Calu3 (cell line): ENCODE results near the gene ABCC11. TPM values are rescaled to one million over a fixed set of nuclear protein-coding genes. Genes with fewer than 3 reads are reported as not detected.

Source experiments
- BruUV-seq: library from RNA; stranded (reverse); fragments of 400-500 nt; replicated peaks from 2 replicates; lab custom pipeline; 2021; lab: Mats Ljungman, UMichigan
- CTCF ChIA-PET: fragments of 300-600 bp; sonication (Branson Sonifier 250); formaldehyde crosslinking; loops from one replicate; lab custom pipeline; 2022; ENCODE audit warnings: antibody characterized with exemption; lab: Charles Lee
- DNase-seq: peaks from one replicate; pipeline ENCODE4 v3.0.0; 2022
- H3K27ac Mint-ChIP-seq: one replicate; pipeline ENCODE4 v1.8.0; 2022; ENCODE audit warnings: mixed read lengths; ENCODE audit not compliant: unreplicated experiment
- H3K27me3 Mint-ChIP-seq: one replicate; pipeline ENCODE4 v1.8.0; 2022; ENCODE audit warnings: mixed read lengths; ENCODE audit not compliant: unreplicated experiment
- H3K36me3 Mint-ChIP-seq: one replicate; pipeline ENCODE4 v1.8.0; 2022; ENCODE audit warnings: mild to moderate bottlenecking, moderate library complexity, mixed read lengths; ENCODE audit not compliant: insufficient read depth, unreplicated experiment
- H3K4me1 Mint-ChIP-seq: one replicate; pipeline ENCODE4 v1.8.0; 2022; ENCODE audit warnings: mild to moderate bottlenecking, low read depth, mixed read lengths; ENCODE audit not compliant: unreplicated experiment
- H3K4me3 Mint-ChIP-seq: one replicate; pipeline ENCODE4 v1.8.0; 2022; ENCODE audit warnings: mild to moderate bottlenecking, low read depth, moderate library complexity, mixed read lengths; ENCODE audit not compliant: unreplicated experiment
- H3K9me3 Mint-ChIP-seq: one replicate; pipeline ENCODE4 v1.8.0; 2022; ENCODE audit warnings: low read depth, mixed read lengths; ENCODE audit not compliant: unreplicated experiment
- CTCF ChIP-seq: fragments of 200-600 bp; IDR thresholded peaks from one replicate; pipeline ENCODE4 v1.8.0; 2022; ENCODE audit warnings: antibody characterized with exemption; ENCODE audit not compliant: unreplicated experiment
- intact Hi-C: fragments of 100-400 bp; cut with micrococcal nuclease; formaldehyde crosslinking; loops from one replicate; pipeline ENCODE4 v1.10.0; 2022; ENCODE audit not compliant: unreplicated experiment
- total RNA-seq: library from RNA; stranded (reverse); gene quantifications from 2 replicates; pipeline ENCODE4 v1.2.3, GENCODE V29; 2022

Gene ABCC11
- total RNA-seq, 1 experiment from 2014 or later, result 0.26 TPM

DNA sequence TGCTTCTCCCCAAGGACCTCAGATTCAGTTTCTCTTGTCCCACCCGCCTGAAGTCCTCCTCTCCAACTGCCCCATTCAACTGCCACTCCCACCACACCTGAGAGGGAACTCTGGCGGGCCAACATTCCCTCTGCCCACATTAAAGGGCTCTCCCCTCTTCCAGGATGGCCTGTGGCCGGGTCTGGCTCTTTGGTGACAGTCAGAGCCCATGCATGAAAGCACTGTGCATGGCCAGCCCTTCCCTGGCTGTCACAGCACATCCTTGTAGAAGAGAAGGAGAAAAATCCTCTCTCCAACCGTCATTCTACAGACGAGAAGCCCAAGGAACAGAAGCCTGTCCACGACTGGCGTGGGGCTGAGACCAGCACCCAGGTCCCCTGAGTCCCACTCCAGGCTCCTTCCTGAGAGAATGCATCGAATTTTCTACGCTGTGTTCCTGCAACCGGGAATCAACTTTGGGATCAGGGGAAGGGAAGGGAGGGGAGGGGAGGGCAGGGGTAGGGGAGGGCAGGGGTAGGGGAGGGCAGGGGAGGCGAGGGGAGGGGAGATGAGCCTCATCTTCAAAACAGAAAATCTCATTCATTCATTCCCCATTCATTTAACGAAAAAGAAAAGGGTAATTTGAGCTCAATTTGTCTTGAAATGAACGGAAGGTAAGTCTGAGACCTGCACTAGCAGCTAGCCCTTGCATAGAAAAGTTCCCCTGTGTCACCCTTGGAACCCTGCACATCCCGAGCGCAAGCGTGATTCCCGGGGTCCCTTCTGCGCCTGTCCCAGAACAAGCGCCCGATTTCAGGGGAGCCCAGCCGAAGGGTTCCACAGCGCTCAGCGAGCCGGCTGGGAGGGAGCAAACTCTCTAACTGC lies 91.2 kb downstream of the ABCC11 start, which contains the start of gene ABCC12:
TSS of gene ABCC12 (minus strand) at position 68 of the 864 bp plus-strand sequence. CDS start 9,569 bp downstream, outside the sequence.
- no TSS peak for BruUV-seq
- H3K36me3 Mint-ChIP-seq, result peaks cover 6% of the 10 kb centered on the region
- no peaks in the 10 kb centered on the region for H3K9me3 Mint-ChIP-seq
- peaks cover 4% of the 10 kb centered on the region for H3K27me3 Mint-ChIP-seq
- H3K4me1 Mint-ChIP-seq, result peaks cover 20% of the 10 kb centered on the region
- no peak for DNase-seq
- TF ChIP-seq CTCF, result no peak
- CTCF ChIA-PET, result interaction anchor here (0.6 to 1.2 kb wide), 5 partner anchors 12 to 1173 kb away, joined by 3 to 11 read pairs (median 4); no protein-coding TSS in a partner anchor
- no peak within 1 kb of the TSS for H3K27ac Mint-ChIP-seq
- intact Hi-C loops, result loop anchor here (1.0 to 10.0 kb wide), 4 partner anchors 101 to 1137 kb away; partner anchors contain the start of gene NETO2
- H3K4me3 Mint-ChIP-seq, result no peak within 1 kb of the TSS

DNA sequence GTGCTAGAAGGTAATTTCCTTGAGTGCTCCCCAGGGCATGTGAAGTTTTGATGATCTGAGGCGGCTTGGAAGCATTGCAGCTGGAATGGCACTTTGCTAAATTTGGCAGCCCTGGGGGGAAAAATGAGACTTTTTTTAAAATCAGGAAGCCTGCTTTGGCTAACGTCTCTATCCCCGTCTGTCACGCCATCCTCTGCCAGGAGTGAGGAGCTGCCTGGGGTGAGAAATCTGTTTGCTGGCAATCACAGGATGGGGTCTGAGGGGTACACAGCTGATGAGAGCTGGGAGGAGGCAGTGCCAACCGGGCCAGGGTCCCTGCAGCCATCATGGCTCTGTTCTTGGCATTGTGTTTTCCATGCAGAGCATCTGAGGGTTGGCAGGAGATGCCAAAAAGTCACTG lies 93.6 kb downstream of the ABCC11 start:
- intact Hi-C loops, result loop anchor here (10.0 kb wide), 2 partner anchors 99 to 179 kb away; no protein-coding TSS in a partner anchor
- TF ChIP-seq CTCF, result no peak
- CTCF ChIA-PET, result no interaction called here
- no peak for DNase-seq
- Mint-ChIP-seq H3K27ac (no peak overlapping the region), H3K4me3 (no peak overlapping the region), H3K4me1 (peaks cover 20% of the 10 kb centered on the region), H3K9me3 (no peaks in the 10 kb centered on the region), H3K36me3 (peaks cover 6% of the 10 kb centered on the region), H3K27me3 (peaks cover 21% of the 10 kb centered on the region)
- no TSS peak for BruUV-seq

DNA sequence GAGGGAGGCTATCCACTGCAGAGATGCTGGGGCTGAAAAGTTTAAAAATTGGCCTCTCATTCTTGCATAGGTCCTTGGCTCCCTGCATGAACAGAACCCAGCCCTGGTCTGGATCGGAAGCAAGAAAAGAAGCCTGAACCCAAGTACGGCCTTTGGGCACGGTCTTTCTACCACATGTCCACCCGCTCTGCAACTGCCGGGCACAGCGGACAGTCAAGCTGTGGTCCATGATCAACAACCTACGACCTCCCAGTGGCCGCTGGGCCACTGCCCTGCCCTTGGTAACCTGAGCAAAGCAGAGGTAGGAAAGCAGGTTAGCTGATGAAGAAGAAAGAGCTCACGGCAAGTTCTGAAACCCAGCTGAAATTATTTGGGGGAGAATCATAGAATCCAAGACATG lies 95.1 kb downstream of the ABCC11 start:
- H3K4me3 Mint-ChIP-seq, result no peak overlapping the region
- no peak overlapping the region for H3K27ac Mint-ChIP-seq
- H3K4me1 Mint-ChIP-seq, result peaks cover 6% of the 10 kb centered on the region
- intact Hi-C loops, result loop anchor here (10.0 kb wide), 2 partner anchors 97 to 177 kb away; no protein-coding TSS in a partner anchor
- no TSS peak for BruUV-seq
- CTCF ChIA-PET, result no interaction called here
- TF ChIP-seq CTCF, result no peak
- no peak for DNase-seq
- H3K9me3 Mint-ChIP-seq, result no peaks in the 10 kb centered on the region
- H3K27me3 Mint-ChIP-seq, result peaks cover 27% of the 10 kb centered on the region
- H3K36me3 Mint-ChIP-seq, result no peaks in the 10 kb centered on the region

- Mint-ChIP-seq H3K27me3 (peaks cover 38% of the 10 kb centered on the region), H3K36me3 (no peaks in the 10 kb centered on the region), H3K4me3 (no peak overlapping the region), H3K4me1 (no peaks in the 10 kb centered on the region), H3K27ac (no peak overlapping the region), H3K9me3 (no peaks in the 10 kb centered on the region)
- no peak for DNase-seq
- intact Hi-C loops, result loop anchor here (10.0 kb wide), 2 partner anchors 96 to 176 kb away; no protein-coding TSS in a partner anchor
- no peak for TF ChIP-seq CTCF
- CTCF ChIA-PET, result no interaction called here
- BruUV-seq, result no TSS peak
These were observed 96.6 kb downstream of the ABCC11 start for GRCh38 chr16:48150707-48151106.
